Naive thymus-derived CD8-positive, alpha-beta T cell (primary cell): ENCODE results near the gene PTPRE. TPM values are rescaled to one million over a fixed set of nuclear protein-coding genes. Genes with fewer than 3 reads are reported as not detected.

Experiments
- ATAC-seq, 2 donors: fragments of 150-1000 bp; cut with Tn5 transposase in 1 of 2; sonication (Bioruptor Pico), chemical (Tn5 transposase) in 1 of 2; 1 replicate in 1 of 2; 2 replicates in 1 of 2; pipeline ENCODE4 v1.10.0; 2021; ENCODE audit warnings: mild to moderate bottlenecking in 2 of 2, moderate library complexity in 2 of 2
- POLR2A ChIA-PET: fragments of 350-600 bp; sonication (Branson Sonifier 250); formaldehyde crosslinking; loops from one replicate; lab custom pipeline; 2021; ENCODE audit warnings: antibody characterized with exemption; lab: Charles Lee
- DNase-seq, 10 donors: peaks; one replicate each; pipeline versions ENCODE4 v3.0.0 to v3.0.0-alpha.2; 2020 to 2022
- H3K27ac Mint-ChIP-seq, 10 donors: one replicate each; pipeline ENCODE4 v1.8.0; 2020 to 2022; ENCODE audit warnings: mild to moderate bottlenecking in 10 of 10, mixed read lengths in 10 of 10, moderate library complexity in 4 of 10, inconsistent platforms in 1 of 10
- H3K27me3 Mint-ChIP-seq, 5 donors: one replicate each; pipeline ENCODE4 v1.8.0; 2021 to 2022; ENCODE audit warnings: mixed read lengths in 5 of 5
- H3K36me3 Mint-ChIP-seq, 3 donors: one replicate each; pipeline ENCODE4 v1.8.0; 2020 to 2022; ENCODE audit warnings: mixed read lengths in 3 of 3, mild to moderate bottlenecking in 2 of 3, inconsistent platforms in 1 of 3
- H3K4me1 Mint-ChIP-seq, 4 donors: one replicate each; pipeline ENCODE4 v1.8.0; 2021 to 2022; ENCODE audit warnings: mixed read lengths in 4 of 4
- H3K4me3 Mint-ChIP-seq, 10 donors: one replicate each; pipeline ENCODE4 v1.8.0; 2020 to 2022; ENCODE audit warnings: mild to moderate bottlenecking in 10 of 10, mixed read lengths in 10 of 10, moderate library complexity in 6 of 10, inconsistent platforms in 1 of 10
- H3K9me3 Mint-ChIP-seq, 9 donors: one replicate each; pipeline ENCODE4 v1.8.0; 2020 to 2022; ENCODE audit warnings: mixed read lengths in 9 of 9, mild to moderate bottlenecking in 3 of 9, inconsistent platforms in 1 of 9, moderate library complexity in 1 of 9
- polyA plus RNA-seq, 3 donors: library from polyadenylated mRNA; unstranded; fragments of 300-500 nt; fragmentation: Illumina TruSeq; gene quantifications; one replicate each; pipeline ENCODE4 v1.2.3, GENCODE V29; 2021
- total RNA-seq, 8 experiments: library from RNA in 2 of 8; stranded (reverse) in 2 of 8; gene quantifications; one replicate each; pipeline ENCODE4 v1.2.3 and lab custom pipeline; 2021 to 2026

PTPRE gene
- total and polyA plus RNA-seq, 5 experiments from 2014 or later = 7.8 to 29.5 (median 17.6) TPM

- no peaks in the 10 kb centered on the region for H3K9me3 Mint-ChIP-seq
- DNase-seq (peak in 3 of 10 donors; percentile 35 to 57 (median 40)), ATAC-seq (peak; percentile 27 to 49)
- peak overlapping the region; percentile 90 to 99 (median 94) for H3K27ac Mint-ChIP-seq
- H3K4me1 Mint-ChIP-seq = peaks cover 17 to 75% (median 60%) of the 10 kb centered on the region in 4 donors
- peak overlapping the region; percentile 82 to 99 (median 92) for H3K4me3 Mint-ChIP-seq
- POLR2A ChIA-PET = interaction anchor here (1.3 to 4.5 kb wide), 5 partner anchors 11 to 55 kb away, joined by 5 to 78 read pairs (median 9); no protein-coding TSS in a partner anchor
- no peaks in the 10 kb centered on the region for H3K27me3 Mint-ChIP-seq
- H3K36me3 Mint-ChIP-seq = peaks cover 0 to 37% (median 3%) of the 10 kb centered on the region in 3 donors
Measured at GRCh38 chr10:128047991-128048818, 141.3 kb downstream of the PTPRE start.

GRCh38 chr10:128048819-128049210, 141.9 kb downstream of the PTPRE start:
- POLR2A ChIA-PET = interaction anchor here (1.3 to 4.5 kb wide), 3 partner anchors 10 to 15 kb away, joined by 7 to 78 read pairs (median 24); no protein-coding TSS in a partner anchor
- H3K9me3 Mint-ChIP-seq = no peaks in the 10 kb centered on the region
- peaks cover 17 to 76% (median 60%) of the 10 kb centered on the region in 4 donors for H3K4me1 Mint-ChIP-seq
- no peak for ATAC-seq
- H3K27me3 Mint-ChIP-seq = no peaks in the 10 kb centered on the region
- DNase-seq = no peak
- peak overlapping the region; percentile 82 to 99 (median 92) for H3K4me3 Mint-ChIP-seq
- peaks cover 0 to 38% (median 3%) of the 10 kb centered on the region in 3 donors for H3K36me3 Mint-ChIP-seq
- peak overlapping the region; percentile 90 to 99 (median 94) for H3K27ac Mint-ChIP-seq

GRCh38 chr10:128049226-128050120, 142.6 kb downstream of the PTPRE start:
- H3K4me3 Mint-ChIP-seq = peak overlapping the region; percentile 82 to 99 (median 92)
- no peaks in the 10 kb centered on the region for H3K9me3 Mint-ChIP-seq
- no peak for ATAC-seq
- POLR2A ChIA-PET = interaction anchor here (1.3 to 4.5 kb wide), 3 partner anchors 10 to 14 kb away, joined by 7 to 78 read pairs (median 24); no protein-coding TSS in a partner anchor
- peaks cover 0 to 43% (median 3%) of the 10 kb centered on the region in 3 donors for H3K36me3 Mint-ChIP-seq
- no peak for DNase-seq
- no peaks in the 10 kb centered on the region for H3K27me3 Mint-ChIP-seq
- H3K4me1 Mint-ChIP-seq = peaks cover 20 to 80% (median 61%) of the 10 kb centered on the region in 4 donors
- peak overlapping the region in 7 of 10 donors; percentile 31 to 99 (median 91) for H3K27ac Mint-ChIP-seq

- peaks cover 0 to 48% (median 6%) of the 10 kb centered on the region in 3 donors for H3K36me3 Mint-ChIP-seq
- H3K27me3 Mint-ChIP-seq = no peaks in the 10 kb centered on the region
- DNase-seq (no peak), ATAC-seq (no peak)
- no peaks in the 10 kb centered on the region for H3K9me3 Mint-ChIP-seq
- H3K27ac Mint-ChIP-seq = peak overlapping the region in 6 of 10 donors; percentile 14 to 95 (median 88)
- POLR2A ChIA-PET = interaction anchor here (3.5 kb wide), 1 partner anchor 9 kb away, joined by 24 read pairs; no protein-coding TSS in a partner anchor
- H3K4me3 Mint-ChIP-seq = peak overlapping the region in 9 of 10 donors; percentile 1 to 97 (median 51)
- peaks cover 17 to 81% (median 61%) of the 10 kb centered on the region in 4 donors for H3K4me1 Mint-ChIP-seq
Measured at GRCh38 chr10:128050121-128050516, 143.2 kb downstream of the PTPRE start.

- Mint-ChIP-seq H3K27ac (peak overlapping the region in 7 of 10 donors; percentile 14 to 95 (median 60)), H3K27me3 (no peaks in the 10 kb centered on the region), H3K9me3 (no peaks in the 10 kb centered on the region), H3K4me3 (peak overlapping the region in 5 of 10 donors; percentile 8 to 94 (median 50)), H3K36me3 (peaks cover 0 to 56% (median 10%) of the 10 kb centered on the region in 3 donors), H3K4me1 (peaks cover 15 to 77% (median 59%) of the 10 kb centered on the region in 4 donors)
- no peak for DNase-seq
- no peak for ATAC-seq
- POLR2A ChIA-PET = no interaction called here
Measured at GRCh38 chr10:128050936-128051335, 144.0 kb downstream of the PTPRE start.

- Mint-ChIP-seq H3K9me3 (no peaks in the 10 kb centered on the region), H3K36me3 (peaks cover 0 to 62% (median 14%) of the 10 kb centered on the region in 3 donors), H3K4me3 (peak overlapping the region in 1 of 10 donors; percentile 73), H3K27me3 (no peaks in the 10 kb centered on the region), H3K4me1 (peaks cover 16 to 71% (median 54%) of the 10 kb centered on the region in 4 donors), H3K27ac (peak overlapping the region in 4 of 10 donors; percentile 12 to 73 (median 67))
- POLR2A ChIA-PET = interaction anchor here (2.3 kb wide), 1 partner anchor 10 kb away, joined by 7 read pairs; no protein-coding TSS in a partner anchor
- DNase-seq (no peak), ATAC-seq (no peak)
Measured at GRCh38 chr10:128051548-128051947, 144.6 kb downstream of the PTPRE start.

GRCh38 chr10:128052696-128053095, 145.8 kb downstream of the PTPRE start:
- Mint-ChIP-seq H3K27ac (peak overlapping the region in 3 of 10 donors; percentile 27 to 35 (median 27)), H3K27me3 (no peaks in the 10 kb centered on the region), H3K36me3 (peaks cover 4 to 73% (median 18%) of the 10 kb centered on the region in 3 donors), H3K4me1 (peaks cover 15 to 65% (median 45%) of the 10 kb centered on the region in 4 donors), H3K9me3 (no peaks in the 10 kb centered on the region), H3K4me3 (no peak overlapping the region)
- no peak for ATAC-seq
- POLR2A ChIA-PET = interaction anchor here (2.3 kb wide), 1 partner anchor 9 kb away, joined by 7 read pairs; no protein-coding TSS in a partner anchor
- DNase-seq = no peak

GRCh38 chr10:128053356-128053755, 146.5 kb downstream of the PTPRE start:
- Mint-ChIP-seq H3K4me1 (peaks cover 13 to 63% (median 43%) of the 10 kb centered on the region in 4 donors), H3K4me3 (no peak overlapping the region), H3K9me3 (no peaks in the 10 kb centered on the region), H3K36me3 (peaks cover 4 to 80% (median 19%) of the 10 kb centered on the region in 3 donors), H3K27me3 (no peaks in the 10 kb centered on the region), H3K27ac (no peak overlapping the region)
- POLR2A ChIA-PET = interaction anchor here (1.4 to 2.3 kb wide), 2 partner anchors 9 to 11 kb away, joined by 4 to 7 read pairs; no protein-coding TSS in a partner anchor
- no peak for ATAC-seq
- no peak for DNase-seq

- ATAC-seq (no peak), DNase-seq (no peak)
- H3K4me1 Mint-ChIP-seq = peaks cover 20 to 62% (median 43%) of the 10 kb centered on the region in 4 donors
- no peaks in the 10 kb centered on the region for H3K27me3 Mint-ChIP-seq
- H3K27ac Mint-ChIP-seq = peak overlapping the region in 3 of 10 donors; percentile 9 to 40 (median 19)
- H3K36me3 Mint-ChIP-seq = peaks cover 4 to 78% (median 19%) of the 10 kb centered on the region in 3 donors
- H3K9me3 Mint-ChIP-seq = no peaks in the 10 kb centered on the region
- H3K4me3 Mint-ChIP-seq = no peak overlapping the region
- POLR2A ChIA-PET = interaction anchor here (1.4 kb wide), 1 partner anchor 10 kb away, joined by 4 read pairs; no protein-coding TSS in a partner anchor
Measured at GRCh38 chr10:128054163-128054970, 147.5 kb downstream of the PTPRE start.

- Mint-ChIP-seq H3K4me1 (peaks cover 25 to 62% (median 44%) of the 10 kb centered on the region in 4 donors), H3K27me3 (no peaks in the 10 kb centered on the region), H3K9me3 (no peaks in the 10 kb centered on the region), H3K4me3 (no peak overlapping the region), H3K27ac (peak overlapping the region in 6 of 10 donors; percentile 6 to 74 (median 23)), H3K36me3 (peaks cover 4 to 76% (median 19%) of the 10 kb centered on the region in 3 donors)
- DNase-seq = no peak
- POLR2A ChIA-PET = no interaction called here
- ATAC-seq = no peak
Measured at GRCh38 chr10:128055061-128055868, 148.4 kb downstream of the PTPRE start.
